GM23248 (cell line): ENCODE data around the gene OR10P1.

ENCODE experiments used
- EZH2 ChIP-seq: fragments of 200-600 bp; sonication (generic); IDR thresholded peaks from 2 replicates; pipeline ENCODE4 v1.6.1; 2018; ENCODE audit warnings: antibody characterized with exemption, mild to moderate bottlenecking; ENCODE audit not compliant: insufficient read depth, poor library complexity, severe bottlenecking
- EZH2phosphoT487 ChIP-seq: fragments of 200-600 bp; sonication (generic); IDR thresholded peaks from 2 replicates; pipeline ENCODE4 v1.6.1; 2018; ENCODE audit warnings: antibody characterized with exemption, moderate library complexity, mild to moderate bottlenecking, low read depth; ENCODE audit not compliant: insufficient read depth

DNA sequence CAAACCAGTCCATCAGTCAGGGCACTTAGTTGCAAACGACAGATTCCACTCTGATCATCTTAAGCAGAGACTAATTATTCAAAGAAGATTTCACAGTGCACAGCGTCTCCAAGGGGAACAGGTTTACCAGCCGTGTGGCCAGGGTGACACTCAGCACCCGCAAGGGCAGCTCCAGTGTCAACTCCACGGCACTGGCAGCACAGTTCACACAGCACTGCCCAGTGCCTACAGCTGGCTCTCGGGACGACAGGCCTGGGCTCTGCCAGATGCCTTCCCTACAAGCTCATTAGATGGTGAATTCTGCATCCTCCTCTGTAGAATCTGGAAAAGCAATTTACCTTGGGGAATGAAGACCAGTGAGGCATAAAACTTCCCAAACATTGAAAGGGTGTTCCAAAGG, 4.9 kb downstream of the OR10P1 start:
- no peak for TF ChIP-seq EZH2phosphoT487
- no peak for TF ChIP-seq EZH2
